Right kidney (tissue), 1 donor: ENCODE data around the gene VPS11.

ENCODE experiments used
- DNase-seq: peaks from one replicate; pipeline ENCODE4 v3.0.0-alpha.2; 2016

VPS11 gene

GRCh38 chr11:119078675-119079420 is 11.2 kb downstream of the VPS11 start:
- no peak for DNase-seq

DNA sequence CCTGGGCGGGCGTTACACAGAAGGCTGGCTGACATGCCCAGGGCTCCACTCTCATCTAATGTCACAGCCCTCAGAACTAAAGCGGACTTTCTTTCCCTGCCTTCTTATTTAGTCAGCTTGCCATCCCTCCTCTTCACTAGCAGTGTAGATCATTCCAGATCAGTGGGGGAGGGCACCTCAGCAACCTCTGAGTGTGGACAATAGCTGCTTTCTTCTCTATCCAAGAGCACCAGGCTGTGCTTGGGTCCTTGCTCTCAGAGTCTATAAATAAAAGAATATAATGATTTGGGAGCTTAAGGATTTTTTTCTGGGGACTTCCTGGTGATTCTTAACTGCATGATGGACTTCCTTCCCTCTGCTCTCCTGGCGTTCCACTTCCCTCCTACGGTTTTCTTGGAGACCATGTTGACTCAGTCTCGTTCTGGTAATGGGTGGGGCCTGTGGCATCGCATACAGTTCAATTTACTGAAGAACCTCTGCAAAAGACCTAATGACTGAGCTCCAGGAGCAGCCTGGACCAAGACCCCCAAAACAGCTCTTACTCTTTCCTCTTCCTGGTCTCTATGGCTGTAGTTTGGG is 14.2 kb downstream of the VPS11 start:
- no peak for DNase-seq

- DNase-seq = peak; percentile 100
Observed at GRCh38 chr11:119084663-119085436, 17.2 kb downstream of the VPS11 start, which contains the start of gene HMBS. Gene HMBS, plus strand, starts transcription at chr11:119084881. Its CDS starts 153 bp downstream, at chr11:119085034.

- no peak for DNase-seq
Observed at GRCh38 chr11:119085437-119085847, 17.8 kb downstream of the VPS11 start.

GRCh38 chr11:119087123-119087522 is 19.5 kb downstream of the VPS11 start:
- DNase-seq = no peak

DNA sequence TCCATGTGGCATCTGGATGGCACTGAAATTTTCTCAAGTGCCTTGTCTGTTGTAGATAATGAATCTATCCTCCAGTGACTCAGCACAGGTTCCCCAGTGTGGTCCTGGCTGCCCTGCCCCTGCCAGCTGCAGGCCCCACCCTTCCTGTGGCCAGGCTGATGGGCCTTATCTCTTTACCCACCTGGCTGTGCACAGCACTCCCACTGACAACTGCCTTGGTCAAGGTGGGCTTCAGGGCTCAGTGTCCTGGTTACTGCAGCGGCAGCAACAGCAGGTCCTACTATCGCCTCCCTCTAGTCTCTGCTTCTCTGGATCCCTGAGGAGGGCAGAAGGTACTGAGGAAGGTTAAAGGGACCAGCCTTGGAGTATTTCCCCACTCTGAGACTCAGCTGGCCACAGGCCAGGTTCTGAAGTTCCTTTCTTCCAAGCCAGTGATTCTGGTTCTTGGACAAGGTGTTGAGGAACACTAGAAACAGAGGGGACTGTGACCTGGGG is 20.2 kb downstream of the VPS11 start:
- no peak for DNase-seq

- no peak for DNase-seq
Observed at GRCh38 chr11:119088406-119088805, 20.8 kb downstream of the VPS11 start.

- no peak for DNase-seq
Observed at GRCh38 chr11:119089319-119089718, 21.7 kb downstream of the VPS11 start.

DNA sequence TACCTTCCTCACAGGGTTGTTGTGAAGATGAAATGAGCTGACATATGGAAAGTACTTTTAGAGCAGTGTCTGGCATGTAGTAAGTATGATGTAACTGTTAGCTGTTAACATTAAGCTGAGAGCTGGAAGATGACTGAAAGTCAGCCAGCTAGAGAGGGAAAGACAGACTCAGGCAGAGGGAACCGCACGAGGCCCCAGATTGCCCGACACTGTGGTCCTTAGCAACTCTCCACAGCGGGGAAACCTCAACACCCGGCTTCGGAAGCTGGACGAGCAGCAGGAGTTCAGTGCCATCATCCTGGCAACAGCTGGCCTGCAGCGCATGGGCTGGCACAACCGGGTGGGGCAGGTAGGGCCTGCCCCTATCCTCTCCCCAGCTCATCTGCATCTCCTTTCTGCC is 23.6 kb downstream of the VPS11 start:
- no peak for DNase-seq

DNA sequence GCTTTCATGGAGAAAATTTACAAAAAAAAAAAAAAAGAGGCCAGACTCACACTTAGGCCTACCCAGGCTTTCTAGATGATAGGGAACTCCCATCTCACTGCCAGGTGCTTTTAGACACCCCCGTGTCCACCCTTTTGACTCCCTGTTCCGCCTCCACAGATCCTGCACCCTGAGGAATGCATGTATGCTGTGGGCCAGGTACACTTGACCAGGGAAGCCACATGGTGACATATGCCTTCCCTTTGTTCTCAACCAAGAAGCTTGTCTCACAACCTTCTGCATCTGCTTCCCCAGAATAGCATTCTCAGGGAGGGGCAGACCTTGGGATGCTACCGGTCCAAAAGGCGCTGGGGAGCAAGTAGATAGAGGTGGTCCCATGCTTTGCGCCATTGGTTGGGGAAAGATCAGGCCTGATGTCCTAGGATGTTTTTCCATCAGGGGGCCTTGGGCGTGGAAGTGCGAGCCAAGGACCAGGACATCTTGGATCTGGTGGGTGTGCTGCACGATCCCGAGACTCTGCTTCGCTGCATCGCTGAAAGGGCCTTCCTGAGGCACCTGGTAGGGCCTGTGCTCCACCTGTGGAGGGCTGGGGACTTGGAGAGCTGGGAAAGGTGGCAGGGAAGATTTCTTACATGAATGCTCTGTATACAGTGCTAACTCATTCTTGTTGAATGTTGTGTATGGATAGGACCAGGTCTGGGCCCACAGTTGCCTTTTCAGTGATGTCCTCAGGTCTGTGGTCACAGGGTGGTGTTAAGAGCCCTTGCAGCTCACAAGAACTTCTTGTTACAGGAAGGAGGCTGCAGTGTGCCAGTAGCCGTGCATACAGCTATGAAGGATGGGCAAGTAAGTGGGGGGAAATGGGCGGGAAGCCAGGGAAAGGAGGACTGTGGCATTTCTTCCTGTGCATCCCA is 24.6 kb downstream of the VPS11 start:
- DNase-seq = no peak

- DNase-seq = no peak
Observed at GRCh38 chr11:119092880-119093842, 25.5 kb downstream of the VPS11 start.

GRCh38 chr11:119093942-119094815 is 26.6 kb downstream of the VPS11 start:
- peak; percentile 83 for DNase-seq

DNA sequence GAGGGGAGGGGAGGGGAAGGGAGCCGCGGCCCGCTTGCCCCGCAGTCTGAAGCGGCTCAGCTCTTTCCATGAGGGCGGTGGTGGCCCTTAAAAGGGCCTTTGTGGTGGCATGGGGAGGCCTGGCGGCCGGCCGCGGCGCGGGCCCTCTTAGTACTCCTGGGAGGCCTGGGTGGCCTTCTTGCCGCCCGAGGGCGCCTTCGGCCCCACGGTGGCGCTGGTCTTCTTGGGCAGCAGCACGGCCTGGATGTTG is 27.1 kb downstream of the VPS11 start:
- no peak for DNase-seq

DNA sequence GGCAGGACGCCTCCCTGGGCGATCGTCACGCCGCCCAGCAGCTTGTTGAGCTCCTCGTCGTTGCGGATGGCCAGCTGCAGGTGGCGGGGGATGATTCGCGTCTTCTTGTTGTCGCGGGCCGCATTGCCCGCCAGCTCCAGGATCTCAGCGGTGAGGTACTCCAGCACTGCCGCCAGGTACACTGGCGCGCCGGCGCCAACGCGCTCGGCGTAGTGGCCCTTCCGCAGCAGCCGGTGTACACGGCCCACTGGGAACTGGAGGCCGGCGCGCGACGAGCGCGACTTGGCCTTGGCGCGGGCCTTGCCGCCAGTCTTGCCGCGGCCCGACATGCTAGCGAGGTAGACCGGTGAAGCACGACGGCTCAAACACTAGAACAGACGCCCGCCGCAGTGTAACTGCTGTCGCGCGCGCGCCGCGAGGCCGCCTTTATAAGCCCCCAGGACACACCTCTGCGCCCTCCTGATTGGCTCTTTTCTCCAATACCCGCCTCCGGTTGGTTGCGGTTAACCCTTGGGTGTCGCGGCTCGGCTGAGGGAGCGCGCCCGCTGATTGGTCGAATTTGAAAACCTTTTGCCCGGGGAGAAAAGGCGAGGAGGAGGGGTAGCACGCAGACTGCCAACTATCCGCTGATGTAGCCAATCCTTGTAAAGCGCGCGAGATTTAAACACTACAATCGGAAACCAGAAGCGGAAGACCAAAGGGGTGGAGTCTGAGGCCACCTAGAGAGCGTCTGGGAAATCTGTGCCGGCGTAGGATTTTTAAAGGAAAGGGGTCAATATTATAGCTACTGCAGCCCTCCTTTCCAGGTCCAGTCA is 27.7 kb downstream of the VPS11 start:
- peak; percentile 96 for DNase-seq

DNA sequence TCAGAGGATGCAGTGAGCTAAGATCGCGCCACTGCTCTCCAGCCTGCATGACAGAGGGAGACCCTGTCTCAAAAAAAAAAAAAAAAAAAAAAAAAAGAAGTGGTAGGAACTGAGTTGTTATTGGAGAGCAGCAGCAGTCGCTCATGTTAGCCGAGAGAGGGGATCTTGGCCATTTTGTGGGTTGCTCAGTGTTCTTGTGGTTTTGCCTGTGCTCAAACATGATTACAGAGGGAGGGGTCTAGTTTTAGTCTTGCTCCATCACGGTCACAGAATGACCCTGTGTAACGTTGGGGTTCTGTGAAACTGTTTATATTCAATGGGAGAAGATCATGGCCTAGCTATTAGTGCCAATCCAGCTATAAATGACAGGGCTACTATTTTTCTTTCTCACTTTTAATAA is 32.1 kb downstream of the VPS11 start:
- no peak for DNase-seq

DNA sequence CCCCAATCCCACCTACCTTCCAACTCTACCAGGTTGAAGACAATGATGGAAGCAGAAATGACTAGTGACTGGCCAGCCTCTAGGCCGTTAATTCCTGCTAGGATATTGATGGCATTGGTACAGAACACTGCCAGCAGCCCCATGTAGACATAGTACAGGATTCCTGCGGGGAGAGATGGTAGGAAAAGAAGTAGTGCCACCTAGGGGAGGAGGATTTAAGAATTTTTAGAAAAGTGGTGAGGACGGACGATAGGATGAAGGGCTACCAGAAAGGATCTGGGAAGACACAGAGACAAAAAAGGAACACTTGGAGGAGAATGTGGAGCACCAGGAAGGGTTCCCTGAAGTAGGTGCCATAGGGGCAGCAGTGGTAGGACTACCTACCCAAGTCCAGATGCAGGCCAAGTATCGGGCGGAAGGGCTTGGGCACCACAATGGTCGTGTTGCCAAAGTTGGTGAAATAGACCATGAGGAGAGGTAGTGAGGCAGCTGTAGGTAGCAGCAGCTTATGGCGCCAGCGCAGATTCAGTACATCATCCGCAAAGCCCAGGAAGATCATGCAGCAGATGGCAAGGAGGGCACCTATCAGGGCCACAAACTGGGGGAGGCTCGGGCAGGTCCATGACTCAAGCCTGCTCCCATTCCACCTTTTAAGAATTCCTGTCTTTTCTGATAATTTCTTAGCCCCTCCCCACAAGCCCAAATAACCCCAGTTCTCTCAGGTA is 32.8 kb downstream of the VPS11 start:
- DNase-seq = no peak

DNA sequence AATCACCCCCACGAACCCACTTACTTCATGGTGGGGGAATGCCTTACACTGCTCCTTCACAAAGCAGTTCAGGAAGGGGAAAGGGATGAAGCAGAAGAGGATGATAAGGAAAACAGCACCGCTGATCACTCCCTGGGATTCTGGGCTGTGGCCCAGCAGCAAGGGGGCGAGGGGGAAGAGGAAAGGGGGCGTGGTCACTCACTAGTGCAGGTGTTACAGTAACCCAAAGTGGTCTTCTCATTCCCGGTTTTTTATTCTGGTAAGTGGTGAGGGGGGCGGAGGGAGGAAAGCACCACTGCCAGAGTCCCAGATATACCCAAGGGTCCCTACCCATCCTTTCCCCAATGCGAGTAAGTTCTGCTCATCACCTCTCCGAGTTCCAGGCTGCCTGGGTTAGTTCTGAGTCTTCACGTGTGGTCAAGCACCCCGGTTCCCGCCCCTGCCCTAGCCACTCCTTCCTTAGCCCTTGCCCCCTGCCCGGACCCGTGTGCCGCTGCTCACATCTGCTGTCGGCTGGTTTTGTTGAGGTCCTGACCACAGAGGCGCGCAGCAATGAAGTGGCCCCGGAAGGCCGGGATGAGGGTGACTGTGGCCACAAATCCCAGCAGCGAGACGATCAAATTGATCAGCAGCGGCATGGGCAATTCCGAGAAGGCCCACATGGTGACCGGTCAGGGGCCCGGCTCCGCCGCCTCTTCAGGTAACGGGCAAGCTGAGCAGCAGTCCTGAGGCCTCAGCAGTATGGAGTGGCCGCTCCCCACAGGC is 33.6 kb downstream of the VPS11 start:
- no peak for DNase-seq
